HG02870 (cell line): Measurements from ENCODE around the gene NR2F2.

Source experiments
- ATAC-seq: cut with Tn5 transposase; IDR thresholded peaks from one replicate; pipeline ENCODE4 v1.9.1; 2021; ENCODE audit warnings: mild to moderate bottlenecking, moderate library complexity; ENCODE audit not compliant: unreplicated experiment

NR2F2 gene

DNA sequence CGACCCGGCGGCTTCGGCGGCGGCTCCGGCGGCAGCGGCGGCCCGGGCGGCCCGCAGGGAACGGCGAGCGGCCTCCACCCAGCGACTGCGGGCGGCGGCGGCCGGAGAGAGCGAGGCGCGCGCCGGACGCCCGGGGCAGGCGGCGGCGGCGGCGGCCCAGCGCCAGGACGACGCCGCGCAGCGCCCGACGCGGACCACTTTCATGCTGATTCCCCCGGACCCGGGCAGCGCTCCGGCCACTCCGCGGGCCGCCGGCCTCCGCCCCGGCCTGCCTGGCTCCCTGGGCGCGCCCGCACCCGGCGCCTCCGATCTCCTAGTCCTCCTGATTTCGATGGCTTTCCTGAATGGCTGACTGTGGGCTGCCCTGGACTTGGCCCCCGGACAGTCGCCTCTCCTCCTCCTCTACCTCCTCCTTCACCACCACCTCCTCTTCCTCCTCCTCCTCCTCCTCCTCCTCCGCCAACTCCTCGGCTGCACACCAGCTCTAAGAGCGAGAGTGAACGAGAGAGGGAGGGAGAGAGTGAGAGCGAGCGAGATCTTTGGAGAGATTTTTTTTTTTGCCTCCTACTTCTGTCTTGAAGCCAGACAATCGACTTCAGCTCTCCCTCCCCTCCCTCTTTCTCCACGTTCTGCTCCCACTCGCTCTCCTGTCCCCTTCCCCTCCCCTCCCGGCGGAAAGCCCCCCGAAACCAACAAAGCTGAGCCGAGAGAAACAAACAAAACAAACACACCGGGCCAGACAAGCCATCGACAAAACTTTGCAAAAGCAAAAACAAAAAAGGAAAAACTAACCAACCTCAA, 844 bp downstream of the NR2F2 start:
- peak; percentile 6 for ATAC-seq

DNA sequence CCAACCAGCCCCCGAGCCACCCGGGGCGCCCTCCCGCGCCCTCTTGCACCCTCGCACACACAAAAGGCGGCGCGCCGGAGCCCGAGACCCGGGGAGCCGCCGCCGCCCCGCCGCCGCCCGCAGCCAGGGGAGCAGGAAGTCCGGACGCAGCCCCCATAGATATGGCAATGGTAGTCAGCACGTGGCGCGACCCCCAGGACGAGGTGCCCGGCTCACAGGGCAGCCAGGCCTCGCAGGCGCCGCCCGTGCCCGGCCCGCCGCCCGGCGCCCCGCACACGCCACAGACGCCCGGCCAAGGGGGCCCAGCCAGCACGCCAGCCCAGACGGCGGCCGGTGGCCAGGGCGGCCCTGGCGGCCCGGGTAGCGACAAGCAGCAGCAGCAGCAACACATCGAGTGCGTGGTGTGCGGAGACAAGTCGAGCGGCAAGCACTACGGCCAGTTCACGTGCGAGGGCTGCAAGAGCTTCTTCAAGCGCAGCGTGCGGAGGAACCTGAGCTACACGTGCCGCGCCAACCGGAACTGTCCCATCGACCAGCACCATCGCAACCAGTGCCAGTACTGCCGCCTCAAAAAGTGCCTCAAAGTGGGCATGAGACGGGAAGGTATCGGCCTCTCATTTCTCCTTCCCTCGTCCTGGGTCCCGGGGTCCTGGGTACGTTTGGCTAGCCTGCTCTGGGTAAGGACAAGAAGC, 1.6 kb downstream of the NR2F2 start:
- ATAC-seq: no peak

DNA sequence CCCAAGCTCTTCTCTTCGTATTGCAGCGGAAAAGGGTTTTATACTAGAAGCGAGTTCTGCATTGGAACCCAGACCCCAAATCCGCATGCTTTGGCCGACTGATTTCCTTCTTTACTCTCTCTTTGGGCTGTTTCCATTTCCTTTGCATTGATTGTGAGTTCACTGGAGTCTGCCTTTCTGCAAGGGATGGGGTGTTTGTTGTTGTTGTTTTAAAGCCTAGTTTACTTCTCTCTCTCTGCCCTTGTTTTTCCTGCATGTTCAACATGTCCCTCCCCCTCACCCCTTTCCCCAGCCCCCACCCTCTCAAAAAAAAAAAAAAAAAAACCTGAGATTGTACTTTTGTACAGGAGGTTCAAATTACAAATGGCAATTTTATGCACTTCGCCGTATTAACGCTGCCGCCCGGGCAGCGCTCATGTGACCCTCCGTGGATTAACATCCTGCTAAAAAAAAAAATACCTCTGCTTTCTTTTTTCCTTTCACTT, 2.2 kb downstream of the NR2F2 start:
- no peak for ATAC-seq

DNA sequence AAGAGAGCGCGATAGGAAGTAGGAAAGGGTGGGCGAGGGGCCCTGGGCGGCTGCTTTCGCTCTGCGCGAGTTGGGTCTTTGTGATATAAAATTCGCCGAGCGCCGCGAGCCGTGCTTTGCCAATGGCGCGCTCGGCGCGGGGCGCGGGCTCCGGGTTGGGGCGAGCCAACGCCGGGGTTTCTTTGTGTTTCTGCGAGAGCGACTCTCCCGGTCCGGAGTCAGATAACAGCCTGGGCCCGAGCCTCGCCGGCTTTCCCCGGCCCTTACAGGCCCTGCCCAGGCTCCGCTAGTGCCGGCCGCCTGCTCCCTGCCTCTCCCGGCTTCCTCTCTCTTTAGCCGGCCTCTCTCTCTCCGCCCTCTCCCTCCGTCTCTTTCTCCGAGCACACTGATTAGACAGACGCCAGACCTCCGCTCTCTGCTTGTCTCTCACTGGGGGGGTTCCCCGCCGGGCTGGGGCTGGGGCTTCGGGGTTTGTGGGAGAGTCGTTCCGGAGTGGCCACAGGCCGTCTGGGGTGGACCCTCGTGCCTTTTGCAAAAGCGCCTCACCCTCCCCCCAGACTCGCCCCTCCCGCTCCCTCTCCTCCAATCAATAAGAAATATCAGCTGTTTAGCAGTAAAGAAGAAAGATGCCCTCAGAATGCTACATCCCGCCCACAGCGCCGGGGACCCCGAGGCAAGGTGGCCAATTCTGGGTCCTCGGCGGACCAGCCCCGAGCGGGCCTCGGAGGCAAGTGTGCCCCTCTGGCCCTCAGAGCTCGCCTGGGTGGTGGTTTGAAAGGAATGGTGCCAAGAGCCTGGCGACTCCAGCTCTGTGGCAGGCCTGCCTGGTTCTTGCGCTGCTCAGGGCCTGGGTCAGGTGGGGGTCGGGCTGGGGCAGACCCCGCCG, 2.9 kb downstream of the NR2F2 start:
- ATAC-seq: no peak

DNA sequence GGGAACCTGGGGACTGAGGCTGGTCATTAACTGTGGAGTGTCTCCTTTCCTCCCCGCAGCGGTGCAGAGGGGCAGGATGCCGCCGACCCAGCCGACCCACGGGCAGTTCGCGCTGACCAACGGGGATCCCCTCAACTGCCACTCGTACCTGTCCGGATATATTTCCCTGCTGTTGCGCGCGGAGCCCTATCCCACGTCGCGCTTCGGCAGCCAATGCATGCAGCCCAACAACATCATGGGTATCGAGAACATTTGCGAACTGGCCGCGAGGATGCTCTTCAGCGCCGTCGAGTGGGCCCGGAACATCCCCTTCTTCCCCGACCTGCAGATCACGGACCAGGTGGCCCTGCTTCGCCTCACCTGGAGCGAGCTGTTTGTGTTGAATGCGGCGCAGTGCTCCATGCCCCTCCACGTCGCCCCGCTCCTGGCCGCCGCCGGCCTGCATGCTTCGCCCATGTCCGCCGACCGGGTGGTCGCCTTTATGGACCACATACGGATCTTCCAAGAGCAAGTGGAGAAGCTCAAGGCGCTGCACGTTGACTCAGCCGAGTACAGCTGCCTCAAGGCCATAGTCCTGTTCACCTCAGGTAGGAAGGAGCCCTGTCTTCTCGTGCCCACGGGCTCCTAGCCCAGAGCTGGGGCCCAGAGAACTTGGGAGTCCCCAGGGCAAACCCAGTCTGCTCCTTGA, 3.7 kb downstream of the NR2F2 start:
- ATAC-seq: no peak

DNA sequence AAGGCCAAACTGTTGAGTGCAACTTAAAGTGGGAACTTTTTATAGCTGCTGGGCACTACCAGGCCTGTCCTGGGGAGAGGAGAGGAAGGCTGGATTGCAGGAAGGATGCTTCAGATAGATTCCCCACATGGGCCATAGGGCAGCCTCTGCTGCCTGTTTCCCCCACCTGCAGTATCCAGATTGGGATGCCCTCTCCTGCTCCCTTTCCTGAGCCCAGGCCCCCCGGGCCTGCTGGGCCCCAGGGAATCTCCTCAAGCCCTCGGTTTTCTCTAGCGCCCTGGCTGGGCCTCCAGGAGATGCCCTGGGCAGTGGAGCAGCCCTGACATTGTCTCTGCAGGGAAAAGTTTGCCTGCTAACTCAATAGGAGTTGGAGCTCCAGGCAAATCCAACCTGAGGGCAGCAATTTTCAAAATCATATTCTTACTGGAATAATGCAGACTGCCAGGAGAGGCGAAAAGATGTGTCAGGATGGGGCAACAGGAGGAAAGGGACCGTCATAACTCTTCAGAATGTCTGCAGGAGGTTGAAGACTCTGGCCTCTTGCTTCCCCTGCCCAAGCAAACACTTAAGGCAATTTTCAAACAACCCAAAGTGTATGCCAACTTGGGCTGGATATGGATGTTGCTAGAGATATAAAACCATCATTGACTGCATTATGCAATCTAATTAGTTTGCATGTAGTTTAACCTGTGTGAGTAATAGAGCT, 4.4 kb downstream of the NR2F2 start:
- ATAC-seq: no peak

DNA sequence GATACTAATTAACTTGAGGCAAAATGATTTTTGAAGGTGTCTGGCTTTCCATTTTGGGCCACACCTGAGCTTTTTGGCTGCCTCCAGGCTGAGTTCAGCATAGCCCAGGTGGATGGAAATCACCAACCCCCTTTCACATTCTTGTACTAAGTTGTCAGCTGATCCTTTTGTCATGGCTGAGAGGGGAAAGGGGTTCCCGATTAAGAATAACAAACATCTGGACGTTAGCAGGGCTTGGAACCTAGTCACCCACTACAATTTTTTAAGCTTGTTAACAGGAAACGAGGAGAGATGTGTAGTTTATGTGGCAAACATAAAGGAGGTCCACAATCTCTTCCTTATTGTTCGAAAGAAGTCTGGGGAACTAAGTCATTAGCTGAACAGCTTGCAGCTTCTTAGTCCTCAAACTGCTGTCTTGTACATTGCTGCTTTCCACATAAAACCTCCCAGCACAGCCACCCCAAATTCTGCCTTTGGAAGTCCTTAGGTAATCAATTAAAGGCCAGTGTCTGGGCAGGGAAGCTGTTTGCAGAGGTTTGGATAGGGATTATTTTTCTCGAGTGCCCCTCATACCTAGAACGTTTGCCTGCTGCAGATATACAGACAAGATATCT, 5.0 kb downstream of the NR2F2 start:
- ATAC-seq: no peak

DNA sequence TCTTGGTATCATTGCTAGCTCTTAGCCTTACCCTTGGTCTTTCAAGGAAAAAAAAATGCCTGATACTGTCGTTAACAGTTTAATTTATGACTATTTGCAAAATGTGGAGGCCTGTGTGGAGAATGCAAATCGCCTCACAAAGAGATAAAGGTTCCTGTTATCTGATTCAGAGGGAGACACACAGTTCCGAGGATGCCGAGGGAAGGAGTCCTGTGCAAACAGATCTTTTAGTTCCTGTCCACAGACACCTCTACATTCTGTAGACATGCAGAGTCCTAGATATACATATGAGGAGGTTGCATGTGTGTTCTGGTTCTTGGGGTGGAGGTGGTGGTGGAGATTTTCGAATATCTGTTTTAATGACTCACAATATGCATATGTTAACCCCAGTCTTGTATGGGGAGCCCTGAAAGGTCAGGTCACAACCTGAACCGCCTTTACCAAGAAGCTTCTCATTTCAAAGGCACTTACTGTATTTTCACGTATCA, 5.7 kb downstream of the NR2F2 start:
- no peak for ATAC-seq

DNA sequence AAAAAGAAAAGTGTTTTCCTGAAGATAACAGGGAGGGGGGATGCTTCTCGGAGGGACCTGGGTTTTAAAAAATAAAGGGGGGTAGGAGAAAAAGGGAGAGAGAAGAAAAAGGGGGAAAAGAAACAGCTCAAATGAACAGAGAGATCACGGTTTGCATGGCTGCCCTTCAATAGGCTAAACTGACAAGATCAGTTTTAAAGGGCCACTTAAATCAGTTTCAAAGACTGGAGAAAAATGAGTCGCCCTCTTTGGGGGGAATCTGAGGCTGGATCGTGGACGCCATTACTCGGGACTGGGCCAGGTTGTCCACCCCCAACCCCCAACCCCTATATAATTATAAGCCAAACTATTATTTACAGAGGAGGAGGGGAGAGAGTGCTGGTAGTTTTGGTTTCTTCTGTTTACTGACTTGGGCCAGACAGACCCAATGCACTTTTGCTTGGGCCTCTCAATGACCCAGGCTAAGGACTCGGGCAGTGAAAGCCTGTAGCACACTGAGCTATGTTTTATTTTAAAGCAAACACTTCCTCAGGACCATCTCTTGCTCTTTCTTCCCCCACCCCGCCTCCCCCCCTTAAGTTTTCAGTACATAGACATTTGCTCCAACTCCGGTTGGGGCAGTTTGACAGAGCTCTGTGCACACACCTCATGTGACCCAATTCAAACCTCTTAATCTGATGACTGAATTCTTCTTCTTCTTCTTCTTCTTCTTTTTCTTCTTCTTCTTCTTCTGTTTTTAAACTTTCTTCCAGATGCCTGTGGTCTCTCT, 6.3 kb downstream of the NR2F2 start:
- no peak for ATAC-seq

DNA sequence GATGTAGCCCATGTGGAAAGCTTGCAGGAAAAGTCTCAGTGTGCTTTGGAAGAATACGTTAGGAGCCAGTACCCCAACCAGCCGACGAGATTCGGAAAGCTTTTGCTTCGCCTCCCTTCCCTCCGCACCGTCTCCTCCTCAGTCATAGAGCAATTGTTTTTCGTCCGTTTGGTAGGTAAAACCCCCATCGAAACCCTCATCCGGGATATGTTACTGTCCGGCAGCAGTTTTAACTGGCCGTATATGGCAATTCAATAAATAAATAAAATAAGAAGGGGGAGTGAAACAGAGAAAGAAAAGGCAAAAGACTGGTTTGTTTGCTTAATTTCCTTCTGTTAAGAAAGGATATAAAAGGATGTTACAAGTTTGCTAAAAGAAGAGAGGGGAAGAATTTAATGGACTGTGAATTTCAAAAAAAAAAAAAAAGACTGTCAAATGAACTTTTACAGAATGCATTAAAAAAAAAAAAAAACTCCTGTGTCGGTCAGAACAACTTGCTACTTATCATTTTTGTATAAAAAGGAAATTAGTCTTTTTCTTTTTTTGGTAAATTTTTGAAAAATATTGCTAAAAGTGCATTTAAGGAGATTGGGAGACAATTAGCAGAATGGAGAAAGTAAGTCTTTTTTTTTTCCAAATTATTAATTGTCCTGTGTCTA, 7.0 kb downstream of the NR2F2 start:
- no peak for ATAC-seq

DNA sequence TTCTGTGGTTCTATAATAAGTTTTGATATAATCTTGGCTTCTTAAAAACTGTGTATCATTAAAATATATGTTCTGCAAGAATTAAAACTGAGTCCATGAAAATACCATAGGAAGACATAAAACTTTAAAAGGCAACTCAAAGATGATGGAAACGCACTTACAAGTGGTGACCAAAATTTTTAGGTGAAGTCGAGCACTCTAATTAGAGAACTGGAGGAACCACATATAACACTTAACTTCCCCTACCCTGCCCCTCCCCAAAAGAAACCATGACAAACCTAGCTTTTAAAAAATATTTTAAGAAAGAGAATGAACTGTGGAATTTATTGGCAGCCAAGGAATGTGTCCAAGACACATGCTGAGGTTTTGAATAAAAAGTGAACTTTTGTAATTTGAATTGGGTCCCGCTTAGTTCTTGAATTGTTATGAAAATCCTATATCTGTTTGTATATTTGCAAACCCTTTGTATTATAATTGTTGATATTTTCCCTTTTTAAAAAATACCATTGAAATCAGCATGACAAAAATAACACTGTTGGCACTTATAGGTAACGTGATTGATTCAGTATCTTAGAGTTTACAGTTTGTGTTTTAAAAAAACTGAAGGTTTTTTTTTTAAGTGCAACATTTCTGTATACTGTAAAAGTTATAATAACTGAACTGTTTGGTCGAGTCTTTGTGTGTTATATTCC, 7.7 kb downstream of the NR2F2 start:
- no peak for ATAC-seq

DNA sequence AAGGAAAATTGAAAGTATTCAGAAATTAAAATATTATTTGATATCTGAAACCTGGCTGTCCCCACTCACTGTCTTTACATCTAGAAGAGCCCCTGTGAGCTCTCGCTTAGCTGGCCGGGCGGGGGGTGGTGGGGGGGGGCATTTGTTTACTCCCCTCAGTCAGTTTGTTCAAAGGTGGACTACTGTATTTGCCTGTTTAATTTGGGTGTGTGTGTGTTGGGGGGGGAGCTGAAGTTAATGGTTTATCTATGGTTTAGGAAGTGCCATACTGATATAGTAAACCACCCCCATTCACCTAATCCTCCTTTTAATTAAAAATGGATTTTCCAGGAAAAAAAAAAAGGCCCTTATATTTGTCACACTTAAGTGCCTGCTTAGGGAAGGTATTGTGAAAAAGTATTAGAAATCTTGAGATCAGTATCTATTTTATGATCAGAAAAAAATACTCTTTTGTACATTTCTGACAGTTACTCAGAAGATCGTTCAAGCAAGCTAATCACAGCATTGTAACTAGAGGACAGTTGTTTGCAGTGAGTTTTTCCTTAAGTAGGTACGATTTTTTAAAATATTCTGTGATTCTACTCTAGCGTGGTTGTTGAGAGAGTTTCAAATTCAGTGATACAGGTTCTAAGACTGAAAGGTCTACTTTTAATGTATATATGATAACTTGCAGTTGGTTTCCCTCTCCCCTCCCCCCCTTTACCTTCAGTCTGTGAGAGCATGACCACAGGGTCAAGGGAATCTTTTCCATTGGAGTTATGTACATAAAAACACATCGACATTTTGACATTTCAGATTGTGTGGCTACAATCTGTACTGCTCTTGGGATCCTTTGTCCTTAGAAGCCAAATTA, 8.5 kb downstream of the NR2F2 start:
- no peak for ATAC-seq

DNA sequence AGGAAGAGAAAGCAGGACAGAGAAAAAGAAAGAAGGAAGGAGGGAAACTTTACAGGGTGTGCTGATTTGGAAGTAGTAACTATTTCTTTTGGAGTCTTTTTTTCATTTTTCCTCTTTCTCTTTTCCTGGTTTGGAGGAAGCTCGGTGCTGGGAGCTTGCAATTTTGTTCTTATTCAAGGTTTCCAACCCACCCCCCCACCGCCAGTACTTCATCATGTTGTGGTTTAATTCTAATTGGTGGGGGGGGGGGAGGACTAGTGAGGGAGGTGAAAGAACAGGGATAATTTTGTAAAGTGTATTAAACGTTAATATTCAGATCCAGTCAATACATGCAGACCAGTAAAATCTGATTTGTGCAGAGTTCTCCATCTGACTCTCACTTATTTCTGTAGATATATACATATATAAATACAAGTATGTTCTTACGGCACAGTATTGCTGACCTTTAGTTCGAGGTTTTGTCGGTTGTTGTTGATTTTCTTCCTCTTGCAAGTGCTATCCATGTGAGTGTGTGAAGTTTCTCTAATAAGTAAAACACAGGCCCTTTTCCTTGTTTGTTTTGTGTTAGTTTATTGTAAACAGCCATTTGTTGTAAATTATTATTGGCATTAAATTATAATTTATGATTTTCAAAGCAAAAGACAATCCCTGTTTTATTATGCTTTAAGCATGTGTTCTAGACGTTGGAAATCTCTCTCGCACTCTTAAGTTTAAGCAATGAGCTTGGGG, 9.3 kb downstream of the NR2F2 start:
- no peak for ATAC-seq

DNA sequence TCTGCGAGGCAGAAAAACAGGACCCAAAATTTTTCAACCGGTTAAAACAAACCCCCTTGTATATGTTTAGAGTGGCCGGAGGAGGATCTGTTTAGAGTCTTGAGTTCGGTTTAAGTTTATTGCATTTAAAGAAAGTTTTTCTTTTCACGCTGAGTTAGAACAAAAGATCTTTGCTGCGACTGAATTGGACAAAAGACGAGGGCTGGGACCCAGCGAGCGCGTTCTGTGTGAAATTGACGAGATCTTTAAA, 9.8 kb downstream of the NR2F2 start:
- no peak for ATAC-seq

DNA sequence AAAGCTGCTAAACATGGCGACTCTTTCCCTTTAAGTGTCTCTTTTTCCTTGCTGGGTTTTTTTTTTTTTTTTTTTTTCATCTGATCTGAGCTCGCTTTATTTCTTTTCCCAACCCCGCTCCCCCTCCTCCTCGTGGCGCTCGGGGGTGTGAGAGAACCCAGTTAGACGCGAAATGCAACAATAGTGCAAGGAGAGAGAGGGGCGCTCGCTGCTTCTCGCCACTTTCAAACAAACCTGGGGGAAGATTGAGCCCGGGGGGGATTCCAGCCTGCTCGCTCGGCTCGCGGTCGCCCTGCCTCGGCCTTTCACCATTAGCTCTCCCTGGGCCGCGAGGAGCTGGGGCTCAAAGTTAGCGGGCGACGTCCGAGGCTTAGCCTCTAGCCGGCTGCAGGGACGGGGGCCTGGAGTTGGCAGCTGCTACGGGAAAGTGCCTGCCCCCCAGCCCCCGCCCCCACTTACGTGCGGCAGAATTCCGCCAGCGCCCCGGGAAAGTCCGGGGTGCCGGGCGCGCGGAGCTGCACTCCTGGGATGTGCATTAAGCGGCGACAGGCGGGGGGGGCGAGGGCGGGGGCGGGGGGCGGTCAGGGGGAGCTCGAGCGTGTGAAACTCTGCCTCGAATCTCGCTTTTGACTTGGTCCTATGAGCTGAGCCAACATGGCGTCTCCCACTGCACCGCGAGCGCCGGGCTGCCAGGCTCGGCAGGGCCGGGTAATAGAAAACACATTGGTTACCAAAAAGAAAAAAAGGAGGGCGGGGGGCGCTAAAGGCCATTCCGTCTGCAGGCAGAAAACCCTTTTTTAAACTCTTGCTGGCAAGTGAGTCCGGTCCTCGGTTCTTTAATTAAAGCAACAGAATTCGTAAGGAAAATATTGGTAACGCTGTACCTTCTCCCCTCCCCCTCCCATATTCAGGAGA, 10.4 kb downstream of the NR2F2 start:
- ATAC-seq: no peak
